GM21737 (cell line): ENCODE measurements around the gene FKBP11.

Source experiments
- ATAC-seq: cut with Tn5 transposase; IDR thresholded peaks from one replicate; pipeline ENCODE4 v1.9.1; 2021; ENCODE audit warnings: mild to moderate bottlenecking, moderate library complexity; ENCODE audit not compliant: unreplicated experiment

Gene FKBP11

DNA sequence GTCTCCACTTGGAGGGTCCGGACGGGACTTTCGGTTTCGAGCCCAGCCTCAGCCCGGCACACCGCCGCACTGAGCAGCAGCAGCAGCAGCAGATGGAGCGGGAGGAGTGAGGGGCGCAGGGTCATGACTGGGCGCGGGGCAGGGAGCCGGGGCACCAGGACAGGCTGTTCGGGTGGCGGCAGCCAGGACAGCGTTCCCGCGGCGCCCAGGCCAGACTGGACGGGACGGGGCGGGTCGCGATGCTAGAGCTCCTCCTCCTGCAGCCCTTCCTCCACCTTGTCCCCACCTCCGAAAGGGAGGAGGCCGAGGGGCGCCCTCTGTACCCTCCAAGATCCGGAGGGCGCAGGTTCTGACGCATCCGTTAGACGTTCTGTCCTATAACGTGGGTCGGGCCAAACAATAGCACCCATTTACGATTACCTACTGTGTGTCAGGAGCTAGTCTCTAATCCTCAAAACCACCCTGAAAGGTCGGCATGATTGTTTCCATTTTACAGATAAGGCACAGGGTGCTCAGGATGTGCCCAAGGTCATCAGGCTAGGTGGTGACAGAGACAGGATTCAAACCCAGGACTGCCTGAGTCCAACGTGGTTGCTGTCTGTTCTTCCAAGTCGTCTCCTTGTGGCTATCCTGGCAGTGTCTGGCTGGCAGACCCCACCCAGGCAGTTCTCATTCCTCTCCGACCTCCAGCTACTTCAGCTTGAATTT lies at the start of gene FKBP11:
Gene FKBP11 (minus strand): TSS at position 189 of the 708 bp plus-strand sequence. CDS start 64 bp downstream, at position 125.
- peak; percentile 68 for ATAC-seq

DNA sequence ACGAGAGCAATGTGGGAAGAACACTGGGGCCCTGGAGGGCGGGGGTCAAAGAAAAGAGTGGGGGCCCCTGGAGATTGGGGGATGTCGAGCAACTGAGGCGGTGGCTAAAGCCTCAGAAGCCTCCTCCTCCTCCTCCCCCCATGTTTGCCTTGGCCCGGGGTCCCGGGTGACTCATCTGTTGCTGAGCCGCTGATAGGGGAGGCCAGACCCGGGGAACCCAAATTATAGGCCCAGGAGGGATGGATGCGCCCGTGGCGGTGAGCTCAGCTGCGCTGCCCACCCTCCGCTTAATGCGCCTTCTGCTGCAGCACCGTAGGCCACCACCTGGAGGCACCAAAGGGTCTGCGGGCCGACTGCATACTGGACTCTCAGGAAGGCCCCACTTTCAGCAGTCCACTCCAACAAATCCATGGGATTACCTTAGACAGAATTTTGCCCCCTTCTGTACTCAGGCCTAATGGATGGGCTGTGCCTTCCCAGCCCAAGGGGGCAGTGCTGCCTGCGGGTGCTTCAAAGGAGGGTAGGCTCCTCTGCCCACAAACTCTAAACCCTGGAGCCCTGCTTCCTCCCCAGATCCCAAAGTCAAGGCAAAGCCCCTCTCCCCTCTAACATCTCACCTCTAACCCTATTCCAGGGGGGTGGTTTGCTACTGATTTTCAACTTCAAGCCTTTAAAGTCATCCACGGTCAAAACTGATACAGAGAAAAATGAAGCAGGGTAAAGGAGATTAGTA lies 48.8 kb upstream of the FKBP11 start:
- ATAC-seq: no peak

DNA sequence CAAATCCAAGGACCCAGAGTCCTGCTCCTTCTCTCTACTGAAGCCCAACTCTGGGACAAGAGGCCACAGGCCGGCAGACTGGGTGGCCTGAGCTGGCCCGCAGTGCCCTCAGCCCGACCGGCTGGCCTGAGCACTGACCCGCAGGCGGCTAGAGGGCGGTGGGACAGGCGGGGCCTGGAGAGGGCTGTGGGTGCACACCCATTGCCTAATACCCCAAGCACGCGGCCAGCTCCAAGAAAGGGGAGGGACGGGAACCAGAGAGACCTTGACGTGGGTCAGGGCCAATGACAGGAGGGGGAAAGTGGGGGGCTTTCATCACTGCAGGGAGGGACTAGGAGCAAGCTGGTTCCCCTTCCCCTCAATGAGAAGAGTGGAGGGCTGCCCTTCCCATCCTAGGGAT lies 48.2 kb upstream of the FKBP11 start:
- ATAC-seq: no peak

DNA sequence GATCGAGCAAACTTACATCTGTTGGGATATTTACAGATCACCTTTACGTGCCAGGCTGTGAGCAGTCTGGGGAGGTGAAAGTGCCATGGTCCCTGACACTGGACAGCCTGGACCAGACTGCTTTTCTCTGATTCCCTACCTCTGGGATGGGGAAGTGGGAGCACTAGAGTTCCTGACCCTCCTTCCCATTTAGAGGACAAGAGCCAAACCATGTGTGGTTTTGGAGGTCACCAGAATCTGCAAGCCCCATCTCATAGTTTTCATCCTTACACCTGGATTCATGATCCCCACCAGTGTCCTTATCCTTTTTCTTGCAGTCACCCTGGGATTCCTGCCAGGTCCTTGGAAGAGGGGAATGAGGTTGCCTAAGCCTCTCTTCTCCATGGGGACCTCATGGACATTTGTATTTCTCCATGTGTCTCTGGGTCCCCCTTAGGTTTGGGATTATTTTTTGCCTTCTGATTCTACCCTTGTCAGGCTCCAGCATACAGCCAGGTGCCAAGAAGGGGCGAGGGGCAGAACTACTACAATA lies 47.7 kb upstream of the FKBP11 start:
- no peak for ATAC-seq

DNA sequence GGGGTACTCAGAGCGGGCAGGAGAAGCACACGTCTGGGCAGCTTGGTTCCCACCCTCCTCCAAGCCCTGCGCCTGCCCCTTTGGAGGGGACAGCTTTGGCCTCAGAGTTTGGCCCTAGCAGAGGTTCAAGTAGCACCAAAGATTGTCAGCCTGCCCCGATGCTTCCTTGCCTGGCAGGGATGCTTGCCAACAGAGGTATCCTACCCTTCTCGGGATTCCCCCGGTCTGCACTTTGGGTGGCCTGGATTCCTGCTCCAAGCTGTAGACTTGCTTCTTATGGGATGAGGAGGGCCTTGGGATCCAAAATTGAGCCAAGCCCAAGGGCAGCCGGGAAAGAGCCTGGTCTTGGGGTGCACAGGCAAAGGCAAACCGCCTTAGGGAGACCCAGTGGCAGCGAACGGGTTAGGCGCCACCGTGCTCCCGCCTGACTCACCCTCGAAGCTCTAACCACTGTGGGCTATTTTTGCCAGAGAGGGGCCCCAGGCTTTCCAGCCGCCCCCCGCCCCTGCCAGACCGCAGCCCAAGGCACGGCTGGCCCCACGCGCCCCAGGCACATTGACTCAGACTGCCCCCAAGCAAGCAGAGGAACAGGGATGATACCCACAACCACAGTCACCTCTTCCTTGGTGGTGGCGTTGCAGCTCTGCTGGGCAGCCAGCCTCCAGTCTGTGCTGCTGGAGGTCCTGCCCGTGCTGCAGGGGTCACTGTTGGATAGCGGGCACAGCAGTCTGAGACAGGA lies 47.1 kb upstream of the FKBP11 start:
- ATAC-seq: no peak

DNA sequence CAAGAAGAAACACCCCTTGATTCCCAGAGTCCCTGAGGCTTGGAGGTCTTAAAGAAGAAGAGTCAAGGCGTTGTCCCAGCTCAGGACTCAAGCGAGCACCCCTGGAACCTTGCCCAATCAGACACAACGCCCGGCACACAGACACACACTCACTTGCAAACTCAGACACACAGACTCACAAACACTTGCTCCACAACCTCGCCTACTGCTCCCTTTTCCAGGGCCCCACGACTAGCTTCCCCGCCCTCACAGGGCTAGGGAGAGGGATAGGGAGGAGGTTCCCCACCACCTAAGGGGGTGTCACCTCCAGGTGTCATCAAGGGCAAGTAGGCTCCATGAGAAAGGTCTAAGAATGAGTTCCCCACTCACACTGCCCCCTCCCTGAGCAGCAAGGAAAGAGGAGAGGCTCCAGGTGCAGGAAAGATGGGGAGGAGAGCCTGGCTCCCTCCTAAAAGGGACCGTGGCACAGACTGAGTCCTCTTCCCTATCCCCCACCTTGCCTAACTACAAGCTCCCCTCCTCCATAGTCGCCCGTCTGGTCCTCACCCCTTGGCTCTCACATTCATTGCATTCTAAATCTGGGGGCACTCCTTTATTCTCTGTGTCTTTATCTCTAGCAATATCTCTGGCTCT lies 45.5 kb upstream of the FKBP11 start:
- ATAC-seq: no peak

DNA sequence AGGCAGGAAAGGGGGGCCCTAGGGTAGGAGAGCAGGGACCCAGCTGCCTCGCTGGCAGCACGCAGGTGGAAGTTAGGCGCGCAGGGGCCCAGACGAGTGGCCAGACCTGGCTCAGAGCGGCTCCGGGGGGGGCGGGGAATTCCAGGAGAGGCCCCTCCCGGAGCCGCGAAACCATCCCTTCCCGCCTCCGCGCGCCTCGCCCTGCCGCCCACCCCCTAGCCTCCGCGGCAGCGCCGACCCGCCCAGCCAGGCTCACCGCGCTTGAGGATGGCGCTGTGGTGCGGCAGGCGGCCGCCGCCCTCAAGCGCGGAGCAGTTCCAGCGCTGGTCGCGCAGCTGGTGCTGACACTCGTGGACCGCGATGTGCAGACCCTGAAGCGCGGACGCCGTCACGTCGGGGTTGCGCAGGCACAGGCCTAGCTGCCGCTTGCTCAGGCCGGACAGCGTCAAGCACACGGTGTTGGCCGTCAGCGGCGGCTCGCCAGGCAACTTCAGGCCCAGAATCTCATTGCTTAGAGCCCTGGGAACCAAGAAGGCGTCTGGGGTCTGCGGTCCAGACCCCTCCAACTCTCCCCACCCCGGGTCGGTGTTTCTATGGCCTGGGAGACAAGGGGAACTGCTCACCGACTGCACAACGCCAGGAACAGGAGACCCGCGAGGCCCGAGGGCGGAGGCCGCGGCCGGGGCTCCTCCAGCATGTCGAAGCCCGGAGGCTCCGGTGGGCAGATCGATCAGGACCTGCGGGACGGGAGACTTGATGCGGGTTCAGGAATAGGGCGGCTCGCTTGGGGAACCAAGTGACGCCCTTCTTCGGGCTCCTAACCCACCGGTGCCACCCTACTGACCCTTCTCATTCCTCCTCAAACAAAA lies 44.8 kb upstream of the FKBP11 start:
- no peak for ATAC-seq

DNA sequence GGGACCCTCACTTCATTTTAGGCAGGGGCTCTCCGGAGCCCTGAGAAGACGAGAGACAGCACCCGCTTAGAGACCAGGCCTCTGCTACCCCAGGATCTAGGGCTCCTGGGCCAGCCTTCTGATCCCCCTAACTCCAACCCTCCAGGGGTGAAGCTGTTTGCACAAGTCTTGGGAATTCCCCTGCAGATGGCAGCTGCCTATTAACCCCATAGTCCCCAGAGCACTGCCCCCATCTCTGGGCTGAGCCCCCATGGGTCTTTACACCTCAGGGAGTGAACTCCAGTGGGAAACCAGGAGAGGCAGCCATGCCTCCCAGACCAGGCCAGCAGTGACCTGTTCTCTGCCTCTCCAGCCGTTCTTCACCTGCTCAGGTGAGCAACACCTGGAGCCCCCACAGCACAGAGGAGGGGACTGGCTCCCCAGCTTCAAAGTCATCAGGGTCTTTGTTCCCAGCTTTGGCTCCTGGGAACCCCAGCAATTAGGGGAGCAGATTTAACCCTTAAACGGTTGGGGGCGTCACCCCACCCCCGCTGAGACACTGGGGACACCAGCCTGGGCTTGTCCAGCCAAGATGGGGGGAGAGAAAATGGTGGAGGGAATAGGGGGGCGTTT lies 44.0 kb upstream of the FKBP11 start:
- ATAC-seq: no peak

DNA sequence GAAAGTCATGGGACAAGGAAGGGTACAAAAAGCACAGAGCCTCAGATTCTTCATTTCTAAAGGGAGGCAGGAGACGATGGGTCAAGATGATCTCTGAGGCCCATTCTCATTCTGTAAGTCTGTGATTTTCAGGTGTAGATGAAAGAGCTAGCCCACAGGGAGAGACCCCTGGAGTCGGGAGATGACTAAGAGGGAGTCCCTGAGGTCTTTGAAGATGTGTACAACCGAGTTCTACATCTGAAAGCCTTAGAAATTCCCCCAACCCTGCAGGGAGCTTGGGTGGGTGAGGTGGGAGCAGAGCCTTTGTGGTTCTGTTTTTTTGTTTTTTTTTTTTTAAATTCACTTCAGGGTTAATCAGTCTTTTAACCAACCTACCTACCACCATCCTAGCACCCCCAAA lies 43.2 kb upstream of the FKBP11 start:
- ATAC-seq: no peak

DNA sequence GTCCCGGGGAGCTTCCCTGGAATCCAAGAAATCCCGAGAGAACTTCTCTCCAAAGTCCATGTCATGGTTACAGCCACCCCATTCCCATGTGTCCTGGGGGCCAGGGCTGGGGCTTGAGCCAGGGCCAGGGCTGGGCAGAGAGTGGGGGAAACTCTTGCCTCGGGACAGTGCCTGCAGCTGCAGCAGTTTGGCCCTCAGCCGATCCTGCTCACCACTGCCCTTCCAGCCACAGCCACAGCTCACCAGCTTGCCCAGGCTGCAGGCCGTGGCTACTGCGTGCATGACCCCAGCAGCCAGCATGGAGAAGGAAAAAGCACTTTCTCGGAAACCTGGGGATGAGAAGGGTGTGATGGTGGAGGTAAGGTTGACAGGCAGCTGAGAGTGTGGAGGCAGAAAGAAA lies 42.7 kb upstream of the FKBP11 start:
- ATAC-seq: no peak

DNA sequence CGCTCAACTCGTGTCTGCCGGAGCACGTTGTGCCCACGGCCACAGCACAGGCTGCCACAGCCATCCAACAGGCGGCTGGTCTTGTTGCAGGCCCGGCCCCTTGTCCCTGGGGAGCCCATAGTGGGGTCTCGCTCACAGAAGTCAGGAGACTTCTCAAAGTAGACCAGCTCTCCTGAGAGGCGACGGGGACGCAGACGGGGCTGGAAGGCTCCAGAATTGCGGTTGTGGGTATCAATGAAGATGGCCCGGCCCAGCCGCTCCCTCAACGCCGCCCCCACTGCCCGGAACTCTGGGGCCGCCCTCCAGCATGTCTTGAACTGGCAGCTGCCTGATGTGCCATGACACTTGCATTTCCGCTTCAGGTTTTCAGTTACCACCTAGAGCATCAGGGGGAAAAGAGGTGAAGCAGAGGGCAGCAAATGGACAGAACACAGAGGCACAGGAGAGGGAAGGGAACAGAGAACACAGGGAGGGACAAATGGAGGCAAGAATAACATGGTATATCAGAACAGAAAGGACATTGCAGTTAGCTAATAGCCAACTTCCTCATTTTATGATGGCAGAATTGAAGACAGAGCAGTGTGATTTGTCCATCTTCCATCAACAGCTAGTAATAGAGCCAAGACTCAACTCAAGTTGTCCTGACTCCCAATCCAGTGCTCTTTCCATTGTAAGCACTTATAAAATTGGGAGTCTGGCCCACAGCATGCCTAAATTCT lies 41.0 kb upstream of the FKBP11 start:
- no peak for ATAC-seq

DNA sequence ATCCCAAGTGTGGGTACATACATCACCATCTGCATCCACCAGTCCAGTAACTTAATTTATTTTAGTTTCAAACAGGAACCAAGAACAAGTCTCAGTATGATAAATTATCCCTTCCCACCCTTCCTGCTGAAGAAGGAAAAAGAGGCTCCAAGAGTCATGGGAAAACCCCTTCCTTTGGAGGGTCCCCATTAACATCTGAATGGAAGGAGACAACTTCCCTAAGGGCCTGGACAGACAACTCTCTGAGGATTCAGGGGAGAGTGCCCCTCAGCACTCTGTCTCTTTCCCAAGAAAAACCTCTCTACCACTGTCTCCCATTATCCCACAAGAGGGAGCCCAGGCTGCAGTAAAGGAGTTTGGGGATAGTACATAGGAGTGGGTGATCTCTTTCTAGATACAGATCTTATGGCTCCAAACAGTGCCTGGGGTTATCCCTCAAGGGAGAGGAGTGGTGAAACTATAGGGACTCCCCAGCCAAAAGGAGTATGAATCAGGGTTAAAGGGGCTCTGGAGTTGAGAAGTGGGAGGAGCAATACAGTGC lies 40.1 kb upstream of the FKBP11 start:
- no peak for ATAC-seq

DNA sequence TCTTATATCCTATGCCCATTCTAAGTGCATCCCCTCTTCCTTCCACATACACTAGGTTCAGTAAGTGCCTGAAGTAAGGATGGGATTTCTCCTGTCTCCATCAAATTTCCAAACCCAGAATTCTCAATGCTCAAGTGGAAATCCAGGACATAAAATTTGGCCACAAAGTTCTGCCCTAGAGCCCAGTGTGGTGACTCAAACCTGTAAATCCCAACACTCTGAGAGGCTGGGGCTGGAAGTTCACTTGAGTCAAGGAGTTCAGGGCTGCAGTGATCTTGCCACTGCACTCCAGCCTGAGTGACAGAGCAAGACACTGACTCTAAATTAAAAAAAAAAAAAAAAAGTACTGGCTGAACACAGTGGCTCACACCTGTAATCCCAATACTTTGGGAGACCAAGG lies 36.5 kb upstream of the FKBP11 start:
- ATAC-seq: no peak

DNA sequence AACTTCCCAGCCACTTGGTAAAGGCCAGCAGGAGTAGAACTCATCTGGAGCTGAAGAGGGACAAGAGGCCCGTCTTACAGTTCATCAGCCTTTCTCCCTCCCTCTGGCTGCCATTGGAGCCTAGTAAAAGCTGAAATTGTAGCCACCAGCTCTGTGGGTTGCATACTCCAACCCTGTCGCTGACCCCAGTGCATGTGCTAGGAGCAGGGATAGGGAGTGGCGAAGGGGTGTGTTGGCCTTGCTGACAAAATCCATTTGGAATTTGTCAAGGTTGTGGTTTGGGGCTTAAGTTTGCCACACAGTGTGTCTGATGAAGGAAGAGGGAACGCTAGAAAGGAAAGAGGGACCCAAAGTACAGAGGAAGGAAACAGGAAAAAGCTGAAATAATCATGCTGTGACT lies 36.0 kb upstream of the FKBP11 start:
- no peak for ATAC-seq

DNA sequence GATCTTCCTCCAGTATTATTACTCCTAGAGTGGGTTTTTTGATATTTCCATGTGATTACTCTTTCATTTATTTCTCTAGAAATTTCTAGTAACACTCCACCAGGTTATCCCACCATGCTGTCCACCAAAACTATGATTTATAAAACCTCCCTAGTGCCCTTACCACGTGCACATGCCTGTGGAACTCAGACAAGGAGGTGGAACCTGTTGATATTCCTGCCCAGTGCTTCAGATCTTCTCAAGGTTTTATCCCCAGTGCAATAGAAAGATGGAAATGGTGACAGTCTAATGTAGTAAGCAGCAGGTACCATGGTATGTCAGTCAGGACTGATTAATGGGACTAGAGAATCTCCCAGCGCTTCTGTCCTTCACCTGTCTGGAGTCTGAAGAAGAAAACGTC lies 35.5 kb upstream of the FKBP11 start:
- no peak for ATAC-seq

DNA sequence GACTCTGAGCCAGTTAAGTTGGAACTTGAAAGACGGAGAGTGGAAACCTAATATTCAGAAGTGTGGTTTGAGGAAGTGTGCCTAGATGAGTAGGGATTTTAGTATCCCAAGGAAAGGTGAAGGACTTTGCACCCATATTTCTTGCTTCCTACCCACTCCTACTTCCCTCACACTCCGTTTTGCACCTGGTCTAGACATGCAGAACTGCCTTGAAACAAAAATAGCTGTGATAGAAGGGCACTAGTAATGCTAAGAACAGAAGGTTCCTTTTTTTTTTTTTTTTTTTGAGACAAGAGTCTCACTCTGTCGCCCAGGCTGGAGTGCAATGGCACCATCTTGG lies 32.7 kb upstream of the FKBP11 start:
- ATAC-seq: no peak

DNA sequence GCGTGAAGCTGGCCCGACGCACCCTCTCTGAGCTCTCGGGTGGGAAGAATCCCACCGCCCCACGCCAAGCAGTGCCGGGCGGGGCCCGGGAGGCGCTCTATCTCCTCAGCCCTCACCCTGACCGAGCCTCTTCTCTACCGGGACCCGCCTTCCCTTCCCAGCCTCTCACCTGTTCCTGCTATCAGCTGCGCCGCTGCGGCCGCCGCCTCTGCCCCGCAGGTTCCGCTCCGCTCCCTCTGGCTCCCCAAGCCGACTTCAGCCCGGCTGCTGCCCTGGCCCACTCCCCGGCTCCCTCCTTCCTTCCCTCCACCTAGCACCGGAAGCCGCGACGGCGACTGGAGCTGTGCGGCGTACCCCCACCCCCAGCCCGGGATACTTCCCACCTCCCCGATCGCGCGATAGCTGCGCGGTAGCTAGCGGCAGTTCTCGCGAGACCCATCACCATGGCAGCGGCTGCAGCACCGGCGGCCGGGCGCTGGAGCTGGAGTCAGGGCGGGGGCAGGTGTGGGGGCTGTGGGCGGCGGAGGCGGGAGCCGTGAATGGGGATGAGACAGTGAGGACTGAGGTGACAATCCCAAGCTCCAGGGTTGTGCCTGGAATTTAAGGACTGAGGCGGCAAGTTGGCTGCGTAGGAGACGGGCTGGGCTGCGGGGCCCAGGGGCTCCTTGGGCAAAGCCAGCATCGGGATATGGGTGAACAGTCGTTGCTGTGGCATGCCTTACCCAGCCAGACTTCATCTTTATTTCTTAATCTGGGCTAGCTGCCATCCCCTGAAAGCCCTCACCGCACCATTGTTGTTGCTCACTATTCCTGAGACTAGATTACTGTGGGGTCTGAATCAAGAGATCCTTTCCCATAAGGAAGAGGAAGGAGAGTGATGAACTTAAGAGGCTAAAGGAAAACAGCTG lies 32.1 kb upstream of the FKBP11 start, which contains the start of gene ARF3:
Gene ARF3 (minus strand): TSS at position 347 of the 908 bp plus-strand sequence. CDS start 16,392 bp downstream, outside the sequence.
- peak; percentile 89 for ATAC-seq
